HG03521 (cell line): ENCODE data around the gene PCDH9.

Experiments
- ATAC-seq: cut with Tn5 transposase; IDR thresholded peaks from one replicate; pipeline ENCODE4 v1.9.1; 2021; ENCODE audit warnings: mild to moderate bottlenecking, moderate library complexity; ENCODE audit not compliant: unreplicated experiment

PCDH9 gene

GRCh38 chr13:66367356-66367755, 862.8 kb downstream of the PCDH9 start:
- no peak for ATAC-seq

GRCh38 chr13:66365101-66365500, 865.0 kb downstream of the PCDH9 start:
- ATAC-seq, result no peak

- ATAC-seq, result no peak
Observed at GRCh38 chr13:66364346-66364745, 865.8 kb downstream of the PCDH9 start.

GRCh38 chr13:66362485-66362884, 867.7 kb downstream of the PCDH9 start:
- no peak for ATAC-seq

GRCh38 chr13:66359910-66360552, 870.1 kb downstream of the PCDH9 start:
- no peak for ATAC-seq

- no peak for ATAC-seq
Observed at GRCh38 chr13:66359393-66359792, 870.7 kb downstream of the PCDH9 start.

- no peak for ATAC-seq
Observed at GRCh38 chr13:66358564-66358963, 871.6 kb downstream of the PCDH9 start.

- ATAC-seq, result no peak
Observed at GRCh38 chr13:66357463-66357862, 872.7 kb downstream of the PCDH9 start.

GRCh38 chr13:66354879-66355751, 875.0 kb downstream of the PCDH9 start:
- ATAC-seq, result no peak

GRCh38 chr13:66353664-66354063, 876.5 kb downstream of the PCDH9 start:
- no peak for ATAC-seq

GRCh38 chr13:66349966-66350365, 880.2 kb downstream of the PCDH9 start:
- no peak for ATAC-seq

GRCh38 chr13:66348745-66349690, 881.1 kb downstream of the PCDH9 start:
- no peak for ATAC-seq

GRCh38 chr13:66347486-66348117, 882.5 kb downstream of the PCDH9 start:
- no peak for ATAC-seq

GRCh38 chr13:66345971-66346370, 884.2 kb downstream of the PCDH9 start:
- ATAC-seq, result no peak

GRCh38 chr13:66345518-66345810, 884.7 kb downstream of the PCDH9 start:
- ATAC-seq, result no peak

- no peak for ATAC-seq
Observed at GRCh38 chr13:66344805-66345517, 885.2 kb downstream of the PCDH9 start.

GRCh38 chr13:66343224-66343828, 886.8 kb downstream of the PCDH9 start:
- ATAC-seq, result no peak

- ATAC-seq, result no peak
Observed at GRCh38 chr13:66341635-66342377, 888.3 kb downstream of the PCDH9 start.

GRCh38 chr13:66339214-66339613, 890.9 kb downstream of the PCDH9 start:
- no peak for ATAC-seq
